Hematopoietic multipotent progenitor cell treated with erythropoietin and hydrocortisone succinate and interleukin-3 and kit ligand, for 15 days (in vitro differentiated cells): ENCODE results near the gene CADM1.

Experiments
- DNase-seq: peaks from one replicate; pipeline ENCODE4 v3.0.0-alpha.2; 2015; ENCODE audit warnings: low spot score

The CADM1 gene

DNA sequence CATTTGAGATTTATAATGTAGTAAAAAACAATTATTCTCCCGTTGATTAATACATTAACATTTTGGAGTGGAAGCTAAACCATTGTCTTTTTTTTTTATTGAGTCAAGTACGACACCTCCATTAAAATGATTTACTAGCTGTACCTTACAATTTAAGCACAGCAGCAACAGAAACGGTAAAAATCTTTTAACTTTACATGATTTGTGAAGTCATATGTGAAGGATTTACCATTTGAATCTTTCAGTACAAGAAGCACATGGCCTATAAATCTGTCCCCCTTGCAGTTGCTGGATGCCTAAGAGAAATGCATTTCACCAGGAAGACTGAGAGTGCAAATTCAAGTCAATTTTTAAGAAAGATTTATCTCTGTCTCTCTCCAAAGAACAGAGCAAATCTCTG lies 324.6 kb downstream of the CADM1 start:
- DNase-seq: no peak

DNA sequence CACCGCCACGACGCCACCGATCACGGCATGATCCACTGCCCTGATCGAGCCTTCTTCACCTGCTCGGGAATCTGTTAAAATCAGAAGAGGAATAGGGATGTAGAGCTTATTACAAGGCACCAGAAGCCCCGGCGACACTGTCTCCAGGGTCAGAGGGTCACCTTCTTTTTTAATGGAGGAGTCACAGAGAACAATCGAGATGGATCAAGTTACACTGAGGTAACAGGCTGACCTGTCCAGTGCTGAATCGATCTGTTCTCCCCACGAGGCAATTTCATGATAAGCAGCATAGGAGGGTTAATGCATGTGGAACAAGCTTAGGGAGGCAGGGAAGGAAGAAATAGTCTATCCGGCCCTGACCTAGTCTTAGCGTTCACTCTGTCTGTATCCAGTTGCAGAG lies 325.5 kb downstream of the CADM1 start:
- no peak for DNase-seq

DNA sequence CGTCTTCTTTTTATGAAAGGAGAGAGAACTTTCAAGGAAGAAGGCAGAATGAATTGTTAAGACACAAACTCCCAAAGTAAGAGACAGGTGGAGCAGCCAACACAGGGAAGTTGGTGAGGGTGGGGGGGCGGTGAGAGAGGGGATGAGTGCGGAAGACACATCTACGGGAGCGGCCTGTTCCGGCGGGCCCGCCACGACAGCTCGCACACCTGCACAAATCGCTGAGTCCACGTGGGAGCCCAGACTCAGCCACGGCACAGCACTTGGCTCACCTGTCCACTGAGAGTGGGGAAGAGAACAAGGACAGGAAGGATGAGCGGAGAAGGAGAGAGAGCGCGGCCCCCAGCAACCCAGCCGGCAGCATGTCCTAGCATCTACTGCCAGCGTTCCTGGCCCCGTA lies 331.1 kb downstream of the CADM1 start:
- no peak for DNase-seq

DNA sequence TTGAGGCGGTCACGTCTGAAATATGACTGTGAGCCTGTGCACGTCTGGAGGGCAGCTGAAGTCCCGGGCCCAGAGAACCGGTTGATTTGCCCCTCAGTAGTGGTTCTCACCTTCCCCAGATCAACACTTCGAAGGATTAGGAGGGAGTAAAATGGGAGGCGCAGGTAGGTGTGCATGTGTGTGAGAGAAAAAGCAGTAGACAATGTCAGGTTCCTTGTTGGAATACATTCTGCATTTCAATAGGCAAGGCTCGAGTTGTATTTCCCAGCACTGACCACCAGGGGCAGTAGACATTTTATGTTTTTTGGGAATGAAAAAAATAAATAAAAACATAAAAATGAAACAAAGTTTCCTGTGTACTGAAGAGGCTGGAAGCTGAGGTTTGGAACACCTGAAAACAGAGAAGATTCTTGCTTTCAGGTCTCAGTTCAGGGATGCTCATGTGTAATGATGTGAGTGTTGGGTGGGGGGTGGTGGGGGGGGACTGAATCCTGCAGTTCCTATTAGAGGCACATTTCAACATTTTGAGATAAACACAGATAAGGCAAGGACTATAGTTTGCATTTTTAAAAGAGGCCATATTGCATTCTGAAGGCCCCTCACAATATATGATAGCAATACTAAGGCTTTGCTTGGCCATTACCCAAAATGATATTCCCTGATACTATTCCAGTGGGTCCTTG lies 333.9 kb downstream of the CADM1 start:
- DNase-seq: peak; percentile 22

DNA sequence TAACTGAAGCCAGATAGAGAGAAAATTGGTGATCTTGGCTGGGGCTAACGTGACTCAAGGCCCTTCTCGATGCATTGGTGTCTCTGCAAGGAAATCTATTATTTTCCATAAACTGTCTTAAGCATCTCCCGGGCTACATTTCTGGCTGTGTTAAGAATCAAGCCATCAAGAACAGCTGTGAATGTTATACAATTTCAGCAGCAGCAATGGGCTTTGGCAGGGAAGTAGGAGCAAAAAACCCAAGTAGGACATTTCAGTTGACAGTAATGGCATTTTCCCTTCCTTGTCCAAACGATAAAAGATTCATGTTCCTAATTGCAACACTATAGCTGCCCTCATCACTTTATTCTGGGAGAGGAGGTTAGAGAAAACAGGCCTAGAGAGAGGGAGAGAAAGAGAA lies 335.0 kb downstream of the CADM1 start:
- DNase-seq: no peak

DNA sequence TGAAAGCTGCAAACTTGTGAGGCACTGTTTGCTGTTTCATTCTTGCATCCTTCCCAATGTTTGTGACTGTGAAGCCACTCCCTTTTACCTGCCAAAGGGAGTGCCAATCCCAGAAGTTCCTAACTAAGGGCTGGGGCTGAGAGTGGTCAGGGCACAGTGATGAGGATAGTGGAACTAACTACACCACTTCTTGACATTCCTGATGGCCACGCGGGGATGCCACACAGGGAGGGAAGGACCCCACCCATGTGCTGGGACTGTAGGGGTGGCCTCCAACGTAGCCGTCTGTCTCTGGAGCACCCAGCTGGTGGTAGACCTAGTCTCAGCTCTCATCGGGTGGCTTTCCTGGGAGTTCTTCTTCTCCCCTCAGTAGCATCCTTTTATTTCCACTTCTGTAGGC lies 335.5 kb downstream of the CADM1 start:
- no peak for DNase-seq

DNA sequence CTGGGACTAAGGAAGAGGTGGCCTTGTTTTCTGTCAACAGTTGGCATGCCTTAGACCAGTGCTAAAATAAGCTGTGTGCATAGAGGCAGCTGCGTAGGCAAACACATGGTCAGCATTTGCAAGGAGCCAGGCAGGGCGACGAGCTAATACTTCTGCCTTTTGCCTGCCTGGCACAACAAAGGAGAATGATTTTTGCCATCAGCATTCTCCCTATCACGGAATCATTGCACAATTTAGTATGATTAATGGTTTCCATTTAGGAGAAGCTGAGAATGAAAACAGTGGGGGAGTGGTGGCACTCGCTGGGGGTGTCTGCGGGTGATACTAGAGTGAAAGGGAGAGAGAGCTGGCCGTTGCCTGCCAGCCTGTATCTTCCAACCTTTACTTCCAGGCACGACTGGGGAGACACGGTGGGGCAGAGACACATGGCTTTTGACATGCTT lies 336.0 kb downstream of the CADM1 start:
- no peak for DNase-seq

DNA sequence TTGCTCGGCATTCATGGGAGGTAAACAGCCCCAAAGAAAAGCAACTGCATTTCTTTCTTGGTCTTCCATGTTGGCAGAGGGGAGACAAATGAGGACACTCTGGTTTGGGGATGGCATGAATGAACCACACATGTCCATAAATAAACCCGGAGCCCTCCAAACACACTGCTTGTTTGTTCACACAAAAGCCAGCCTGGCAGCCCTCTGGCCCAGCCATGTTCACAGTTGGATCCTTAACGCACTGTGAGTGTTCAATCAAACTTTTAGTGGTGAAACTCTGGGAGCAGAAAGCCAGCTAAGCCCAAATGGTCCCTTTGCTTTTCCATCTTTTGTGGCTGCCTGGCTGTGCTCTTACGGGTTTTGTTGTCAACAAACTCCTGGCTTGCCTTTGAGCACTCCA lies 336.8 kb downstream of the CADM1 start:
- DNase-seq: no peak

DNA sequence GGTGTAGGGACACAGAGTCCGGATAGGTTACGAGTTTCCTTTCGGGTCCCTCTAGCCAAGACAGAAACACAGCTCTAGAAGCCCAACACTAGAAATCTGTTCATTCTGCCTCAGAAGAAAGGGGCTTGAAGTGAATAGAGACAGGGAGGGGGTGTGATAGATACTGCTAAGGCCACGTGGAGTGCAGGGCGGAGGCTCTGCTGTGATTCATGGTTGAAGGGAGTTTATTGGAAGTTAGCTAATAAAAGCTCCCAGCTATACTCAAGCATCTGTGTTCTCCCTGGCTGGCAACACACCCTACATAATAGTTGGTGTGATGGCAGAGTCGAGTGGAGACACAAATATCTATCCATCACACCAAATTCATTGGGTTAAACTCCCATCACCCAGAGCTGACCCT lies 337.4 kb downstream of the CADM1 start:
- no peak for DNase-seq

DNA sequence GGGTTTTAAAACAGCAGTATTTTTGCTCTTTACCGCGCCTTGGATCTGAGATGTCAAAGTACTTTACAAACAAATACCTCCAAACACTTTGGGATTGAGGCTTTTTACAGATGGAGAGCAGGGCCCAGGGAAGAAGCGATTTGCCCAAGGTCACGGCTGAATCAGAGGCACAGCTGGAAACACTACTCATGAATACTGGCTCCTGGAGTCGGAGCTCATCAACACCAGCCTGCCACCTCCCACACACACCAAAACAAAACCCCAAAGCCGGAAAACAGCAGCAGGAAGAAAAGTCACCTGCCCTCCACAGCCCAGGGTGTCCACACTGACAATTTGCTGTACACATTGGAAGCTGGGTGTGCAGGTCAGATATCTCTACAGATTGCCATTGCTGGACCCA lies 339.4 kb downstream of the CADM1 start:
- DNase-seq: no peak

DNA sequence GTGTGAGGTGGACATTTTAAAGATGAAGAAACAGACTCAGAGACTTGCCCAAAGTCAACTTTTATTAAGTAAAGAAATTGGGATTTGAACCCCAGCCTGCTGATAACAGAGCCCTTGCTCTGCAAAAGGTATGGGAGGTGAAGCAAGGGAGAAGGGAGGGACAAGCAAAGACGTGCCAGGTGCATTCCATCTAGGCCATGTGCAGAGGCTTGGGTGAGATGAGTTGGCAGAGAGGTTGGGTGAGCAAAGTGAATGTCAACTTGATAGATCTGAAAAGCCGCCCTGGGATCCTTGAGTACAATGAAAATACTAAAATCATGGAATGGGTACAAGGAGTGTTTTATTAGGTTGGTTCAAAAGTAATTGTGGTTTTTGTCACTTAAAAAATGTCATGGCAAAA lies 341.3 kb downstream of the CADM1 start:
- no peak for DNase-seq

DNA sequence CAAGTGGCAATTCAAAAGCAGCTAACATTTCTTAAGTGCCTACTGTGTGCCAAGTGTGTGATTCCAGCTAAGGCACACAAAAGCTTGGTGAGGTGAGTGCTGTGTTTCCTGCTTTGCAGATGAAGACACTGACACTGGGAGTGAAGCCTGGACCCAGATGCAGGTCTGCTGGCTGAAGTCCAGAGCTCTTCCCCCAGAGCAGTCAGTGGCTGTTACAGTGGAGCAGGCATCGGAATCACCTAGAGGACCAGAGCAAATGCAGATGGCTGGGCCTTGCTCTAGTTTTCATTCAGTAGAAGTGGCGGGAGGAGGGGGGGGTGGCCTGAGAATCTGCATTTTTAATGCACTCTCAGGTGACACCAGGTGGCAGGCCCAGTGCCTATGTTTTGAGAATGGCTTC lies 342.3 kb downstream of the CADM1 start:
- DNase-seq: no peak

DNA sequence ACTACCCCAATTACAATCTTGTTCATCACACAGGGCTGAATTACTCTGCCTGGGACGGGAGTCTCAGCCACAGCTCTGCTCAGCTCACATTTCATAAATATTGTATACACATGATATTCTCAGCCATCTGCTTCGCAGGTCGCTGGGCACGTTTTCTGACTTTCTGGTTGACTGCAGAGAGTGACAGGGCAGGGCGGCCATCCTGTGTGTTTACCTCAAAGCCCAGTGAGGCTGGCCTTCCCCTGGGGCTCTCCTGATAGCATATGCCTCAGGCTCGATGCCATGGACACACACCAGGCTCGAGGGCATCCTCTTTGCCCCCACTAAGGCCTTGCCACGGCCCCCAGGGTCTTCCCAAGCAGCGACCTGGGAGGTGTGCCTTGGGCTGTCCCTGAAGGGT lies 345.0 kb downstream of the CADM1 start:
- no peak for DNase-seq

DNA sequence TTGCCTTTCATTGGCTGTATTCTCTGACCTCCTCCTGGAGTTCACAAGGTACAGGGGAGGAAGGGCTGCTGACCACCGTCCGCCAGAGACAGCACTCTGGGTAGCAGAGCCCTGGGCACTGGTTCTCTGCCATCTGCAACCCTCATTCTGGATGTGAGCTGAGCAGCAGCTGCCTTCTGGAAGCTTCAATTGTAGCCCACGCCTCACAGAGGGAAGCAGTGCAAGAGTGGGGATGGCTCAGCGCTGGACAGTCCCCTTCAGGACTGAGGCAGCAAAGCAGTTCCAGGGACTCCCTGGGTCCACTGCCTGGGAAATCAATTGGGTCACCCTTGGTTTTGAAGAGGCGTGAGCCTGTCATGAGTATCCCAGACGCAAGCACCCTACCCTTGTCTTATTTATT lies 346.2 kb downstream of the CADM1 start:
- DNase-seq: no peak

DNA sequence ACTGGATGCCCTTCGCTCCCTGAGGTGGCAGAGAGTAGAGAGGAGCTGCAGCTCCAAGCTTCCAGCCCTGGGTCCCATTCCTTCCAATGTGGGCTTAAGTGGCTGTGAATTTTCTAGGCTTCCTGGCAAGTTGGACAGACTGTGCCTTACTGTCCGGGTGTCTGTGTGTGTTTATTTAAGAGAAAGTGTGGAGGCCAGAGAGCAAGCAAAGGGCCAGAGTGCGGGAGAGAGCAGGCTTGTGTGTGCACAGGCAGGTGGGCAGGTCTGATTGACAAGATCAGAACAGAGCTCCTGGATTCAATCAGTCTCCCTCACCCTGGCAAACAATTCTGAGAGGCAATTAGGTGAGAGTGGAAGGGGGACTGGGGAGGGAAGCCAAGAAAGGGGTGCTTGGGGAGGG lies 347.0 kb downstream of the CADM1 start:
- DNase-seq: no peak

DNA sequence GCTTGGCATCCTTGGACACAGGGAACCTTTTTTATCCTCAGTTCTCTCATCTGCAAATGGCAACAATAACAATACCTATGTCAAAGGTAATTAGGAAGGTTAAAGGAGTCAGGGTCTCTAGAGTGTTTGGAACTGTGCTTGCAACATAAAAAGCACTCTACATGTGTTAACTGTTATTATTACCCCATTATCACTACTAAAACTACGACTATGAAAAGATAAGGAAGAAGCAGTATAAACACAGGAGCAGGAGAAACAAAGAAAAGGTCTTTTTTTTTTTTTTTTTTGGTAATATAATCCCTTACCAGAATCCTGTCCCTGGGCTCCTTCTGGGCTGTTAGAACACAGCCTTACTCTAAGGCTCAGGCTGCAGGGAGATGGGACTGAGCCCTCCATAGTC lies 348.2 kb downstream of the CADM1 start:
- no peak for DNase-seq

DNA sequence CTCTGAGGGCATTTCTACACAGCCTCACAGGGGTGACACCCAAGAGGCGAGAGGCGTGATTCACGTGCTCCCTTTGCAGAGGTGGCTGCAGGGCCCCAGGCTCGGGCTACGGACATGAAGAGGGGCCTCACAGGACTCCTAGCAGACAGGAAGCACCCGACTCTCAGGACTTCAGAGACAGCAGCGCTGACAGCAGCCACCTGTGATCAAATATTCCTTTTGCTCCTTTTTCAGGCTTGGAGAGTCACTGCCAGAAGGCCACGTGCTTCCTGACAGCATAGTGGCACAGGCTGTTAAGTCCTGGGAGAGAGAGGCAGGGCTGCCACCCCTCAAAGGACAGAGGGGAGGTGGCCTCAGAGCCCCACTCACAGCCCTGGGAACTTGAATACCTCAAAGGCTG lies 348.9 kb downstream of the CADM1 start:
- DNase-seq: no peak

DNA sequence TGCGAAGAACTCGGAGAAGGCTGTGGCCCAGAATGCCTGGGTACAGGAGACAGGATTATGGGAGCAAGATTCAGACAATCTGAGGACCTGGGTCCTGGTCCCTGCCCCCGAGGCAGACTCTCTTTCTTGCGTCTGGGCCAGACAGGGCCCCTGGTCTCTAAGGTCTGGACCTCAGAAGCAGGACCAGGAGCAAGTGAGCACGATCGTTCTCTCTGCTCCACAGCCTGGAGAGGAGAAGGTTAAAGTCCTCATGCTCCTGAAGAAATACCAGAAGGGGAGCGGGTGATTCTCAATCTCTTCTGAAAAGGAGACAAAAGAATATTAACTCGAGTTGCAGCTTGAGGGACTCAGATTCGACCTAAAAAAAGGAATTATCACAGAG lies 349.9 kb downstream of the CADM1 start:
- DNase-seq: no peak

DNA sequence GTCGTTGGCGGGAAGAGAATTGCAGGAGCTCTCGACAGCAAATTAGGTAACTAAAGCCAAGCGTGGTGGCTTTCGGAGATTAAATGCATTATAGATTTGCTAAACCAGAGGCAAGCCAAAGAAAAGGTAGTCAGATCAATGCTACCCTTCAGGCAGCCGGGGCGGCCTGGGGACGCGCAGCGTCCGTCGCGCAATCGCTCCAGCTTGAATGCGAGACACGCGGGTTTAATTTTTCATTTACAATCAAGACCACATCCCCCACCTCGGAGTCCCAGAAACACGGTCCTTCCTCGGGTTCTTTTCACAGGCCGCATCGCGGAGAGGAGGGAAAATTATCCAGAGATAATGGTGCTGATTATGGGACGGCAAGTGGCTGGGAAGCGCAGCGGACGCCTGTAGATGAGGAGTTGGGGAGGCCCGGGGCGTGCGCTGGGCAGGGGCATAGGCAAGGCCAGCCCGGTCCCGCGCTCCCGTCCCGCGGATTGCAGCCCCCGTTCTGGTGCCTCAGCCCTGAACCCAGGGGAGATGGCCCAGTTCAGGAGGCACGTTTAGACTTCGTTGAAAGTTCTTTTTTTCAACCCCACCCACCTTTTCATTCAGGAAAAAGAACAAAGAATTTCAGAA lies 350.4 kb downstream of the CADM1 start:
- DNase-seq: no peak

DNA sequence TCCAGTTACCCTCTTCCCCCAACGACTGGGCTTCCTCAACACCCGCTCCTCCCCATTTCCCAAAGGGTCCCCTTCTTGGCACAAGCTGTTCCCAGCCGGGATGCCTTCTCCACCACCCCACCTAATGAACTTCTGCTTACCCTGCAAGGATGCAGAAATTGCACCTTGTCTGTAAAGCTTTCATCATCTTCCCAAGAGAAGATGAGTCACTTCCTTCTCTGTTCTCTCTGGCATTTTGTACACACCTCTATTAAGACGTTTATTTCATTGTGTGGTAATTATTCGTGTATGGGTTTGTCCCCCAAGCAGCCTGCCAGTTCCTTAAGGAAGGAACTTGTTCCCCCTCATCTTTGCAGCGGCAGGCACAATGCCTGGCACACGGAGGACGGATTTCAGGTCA lies 351.1 kb downstream of the CADM1 start:
- no peak for DNase-seq

DNA sequence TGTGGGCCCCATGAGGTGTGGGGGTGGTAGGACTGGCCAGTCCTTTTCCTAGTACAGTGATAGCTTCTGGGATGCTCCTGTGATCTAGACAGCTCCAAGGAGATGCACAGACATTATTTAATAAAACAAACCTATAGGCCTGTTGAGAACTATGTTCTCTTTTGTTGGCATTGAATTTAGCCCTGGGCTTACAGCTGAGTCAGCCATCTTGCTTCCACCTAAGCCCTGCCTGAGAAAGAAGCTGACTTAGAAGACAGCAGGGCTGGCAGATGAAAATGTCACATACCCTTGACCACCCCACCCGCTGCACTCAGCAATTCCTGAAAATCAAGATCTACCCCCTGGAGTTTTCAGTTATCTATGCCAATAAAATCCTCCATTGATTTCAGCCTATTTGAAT lies 353.2 kb downstream of the CADM1 start:
- no peak for DNase-seq

DNA sequence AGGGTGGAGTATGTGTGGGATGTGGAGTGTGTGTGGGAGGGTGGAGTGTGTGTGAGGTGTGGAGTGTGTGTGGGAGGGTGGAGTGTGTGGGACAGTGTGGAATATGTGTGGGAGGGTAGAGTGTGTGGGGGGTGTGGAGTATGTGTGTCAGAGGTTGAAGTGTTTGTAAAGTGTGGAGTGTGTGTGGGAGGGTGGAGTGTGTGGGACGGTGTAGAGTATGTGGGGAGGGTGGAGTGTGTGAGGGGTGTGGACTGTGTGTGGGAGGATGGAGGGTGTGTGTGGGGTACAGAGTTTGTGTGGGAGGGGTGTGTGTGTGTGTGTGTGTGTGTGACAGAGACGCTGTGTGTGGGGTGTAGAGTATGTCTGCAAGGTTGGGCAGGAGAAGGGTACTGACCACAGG lies 355.5 kb downstream of the CADM1 start:
- DNase-seq: no peak

DNA sequence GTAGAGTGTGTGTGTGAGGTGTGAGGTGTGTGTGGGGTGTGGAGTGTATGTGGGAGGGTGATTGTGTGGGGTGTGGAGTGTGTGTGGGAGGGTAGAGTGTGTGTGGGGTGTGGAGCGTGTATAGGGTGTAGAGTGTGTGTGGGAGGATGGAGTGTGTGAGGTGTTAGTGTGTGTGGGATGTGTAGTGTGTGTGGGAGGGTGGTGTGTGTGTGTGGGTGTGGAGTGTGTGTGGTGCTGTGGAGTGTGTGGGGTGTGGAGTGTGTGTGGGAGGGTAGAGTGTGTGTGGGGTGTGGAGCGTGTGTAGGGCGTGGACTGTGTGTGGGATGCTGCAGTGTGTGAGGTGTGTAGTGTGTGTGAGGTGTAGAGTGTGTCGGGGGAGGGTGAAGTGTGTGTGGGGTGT lies 356.1 kb downstream of the CADM1 start:
- no peak for DNase-seq

DNA sequence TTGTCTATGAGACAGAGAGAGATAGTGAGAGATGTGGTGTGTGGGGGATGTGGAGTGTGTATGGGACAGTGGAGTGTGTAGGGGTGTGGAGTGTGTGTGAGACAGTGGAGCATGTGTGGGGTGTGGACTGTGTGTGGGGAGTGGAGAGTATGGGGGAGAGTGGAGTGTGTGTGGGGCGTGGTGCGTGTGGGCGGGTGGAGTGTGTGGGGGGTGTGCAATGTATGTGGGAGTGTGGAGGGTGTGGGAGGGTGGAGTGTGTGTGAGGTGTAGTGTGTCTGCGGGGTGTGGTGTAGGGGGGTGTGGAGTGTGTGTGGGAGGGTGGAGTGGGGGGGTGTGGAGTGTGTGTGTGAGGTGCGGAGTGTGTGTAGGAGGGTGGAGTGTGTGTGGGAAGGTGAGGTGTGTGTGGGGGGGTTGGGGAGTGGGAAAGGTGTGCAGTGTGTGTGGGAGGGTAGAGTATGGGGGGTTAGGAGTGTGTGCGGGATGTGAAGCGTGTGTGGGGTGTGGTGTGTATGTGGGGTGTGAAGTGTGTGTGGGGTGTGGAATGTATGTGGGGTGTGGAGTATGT lies 356.9 kb downstream of the CADM1 start:
- no peak for DNase-seq
